Activated T-helper 17 cell treated with anti-CD3 and anti-CD28 coated beads, Interleukin-2, amount 50 U/mL, for 72 hours (primary cell): Measurements from ENCODE around the gene HTT. TPM values are rescaled to one million over a fixed set of nuclear protein-coding genes. Genes with fewer than 3 reads are reported as not detected.
"Not testable (repeated sequence)": the region's sequence is repeated elsewhere in the genome, so short reads cannot be mapped to it uniquely, and the experiment has no call there.

Experiments
- ATAC-seq: fragments of 150-1000 bp; cut with Tn5 transposase; replicated peaks from 2 replicates; pipeline ENCODE4 v1.10.0; 2021; ENCODE audit warnings: mild to moderate bottlenecking, moderate library complexity
- H3K27ac Mint-ChIP-seq: one replicate; pipeline ENCODE4 v1.8.0; 2022; ENCODE audit warnings: mixed read lengths
- H3K27me3 Mint-ChIP-seq: one replicate; pipeline ENCODE4 v1.8.0; 2022; ENCODE audit warnings: mixed read lengths
- H3K36me3 Mint-ChIP-seq: one replicate; pipeline ENCODE4 v1.8.0; 2022; ENCODE audit warnings: low read depth, mild to moderate bottlenecking, mixed read lengths
- H3K4me1 Mint-ChIP-seq: one replicate; pipeline ENCODE4 v1.8.0; 2022; ENCODE audit warnings: mixed read lengths
- H3K4me3 Mint-ChIP-seq: one replicate; pipeline ENCODE4 v1.8.0; 2022; ENCODE audit warnings: mild to moderate bottlenecking, mixed read lengths
- H3K9me3 Mint-ChIP-seq: one replicate; pipeline ENCODE4 v1.8.0; 2022; ENCODE audit warnings: mixed read lengths
- total RNA-seq, 2 donors: library from RNA; stranded (reverse); gene quantifications; one replicate each; pipeline ENCODE4 v1.2.3, GENCODE V29; 2022

Gene HTT
- total RNA-seq, 2 donors from 2014 or later: 58.2 to 63.4 TPM

DNA sequence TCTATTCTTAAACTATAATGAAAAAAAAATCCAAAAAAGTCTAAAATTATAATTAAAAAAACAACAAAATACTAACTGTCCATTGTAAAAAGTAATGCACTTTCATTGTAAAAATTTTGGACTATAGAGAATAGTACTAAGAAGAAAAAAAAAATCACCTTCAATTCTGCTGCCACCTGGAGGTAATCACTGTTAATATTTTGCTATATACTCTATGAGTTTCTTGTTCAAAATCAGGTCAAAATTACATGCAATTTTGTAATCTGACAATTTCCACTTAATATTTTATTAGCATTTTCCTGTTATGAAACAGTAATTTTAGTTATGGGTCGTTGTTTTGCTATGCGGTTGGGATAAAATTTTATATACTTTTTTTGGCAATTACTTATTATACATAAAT, 62.0 kb downstream of the HTT start:
- Mint-ChIP-seq H3K4me3 (no peak overlapping the region), H3K9me3 (no peaks in the 10 kb centered on the region), H3K36me3 (peaks cover 100% of the 10 kb centered on the region), H3K4me1 (no peaks in the 10 kb centered on the region), H3K27ac (no peak overlapping the region), H3K27me3 (no peaks in the 10 kb centered on the region)
- no peak for ATAC-seq

DNA sequence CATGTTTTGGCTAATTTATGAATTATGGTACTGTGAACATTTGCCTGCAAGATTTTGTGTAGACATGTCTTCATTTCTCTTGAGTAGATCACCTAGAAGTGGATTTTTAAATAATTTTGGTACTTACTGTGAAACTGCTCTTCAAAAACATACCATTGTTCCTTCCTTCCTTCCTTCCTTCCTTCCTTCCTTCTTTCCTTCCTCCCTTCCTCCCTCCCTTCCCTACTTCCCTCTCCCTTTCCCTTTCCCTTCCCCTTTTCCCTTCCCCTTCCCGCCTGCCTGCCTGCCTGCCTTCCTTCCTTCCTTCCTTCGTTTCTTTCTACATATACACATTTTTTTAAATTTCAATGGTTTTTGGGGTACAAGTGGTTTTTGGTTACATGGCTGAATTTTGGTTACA, 63.4 kb downstream of the HTT start:
- no peak overlapping the region for H3K4me3 Mint-ChIP-seq

DNA sequence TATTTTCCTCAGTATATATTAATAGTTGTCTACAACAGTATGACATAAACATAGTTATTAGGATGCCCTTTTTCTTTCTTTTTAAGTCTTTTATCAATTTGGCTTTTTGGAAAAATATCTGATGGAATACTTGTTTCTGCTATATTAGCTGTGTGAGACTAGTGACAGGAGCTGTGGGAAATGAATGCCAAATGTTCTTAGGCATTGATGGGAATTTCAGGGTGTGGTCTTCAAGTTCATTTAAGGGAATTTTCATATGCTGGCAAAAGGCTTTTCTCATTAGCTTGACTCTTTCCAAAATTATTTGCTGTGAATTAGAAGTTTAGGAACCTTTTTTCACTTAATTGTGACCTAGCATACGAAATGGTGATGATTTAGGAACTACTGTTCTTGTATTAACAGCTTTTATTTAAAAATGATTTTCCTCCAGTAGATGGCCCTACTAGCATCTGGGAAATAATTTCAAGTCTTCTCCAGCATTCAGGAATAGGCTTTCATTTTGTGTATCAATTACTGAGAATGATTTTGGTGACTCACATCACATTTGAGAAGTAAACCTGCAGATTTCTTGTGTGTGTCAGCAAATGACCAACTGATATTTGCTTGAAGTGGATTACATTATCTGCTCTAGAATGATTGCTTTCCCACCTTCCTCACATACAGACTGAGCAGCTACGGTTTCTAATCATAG, 70.9 kb downstream of the HTT start:
- H3K9me3 Mint-ChIP-seq: no peaks in the 10 kb centered on the region
- no peaks in the 10 kb centered on the region for H3K4me1 Mint-ChIP-seq
- no peak for ATAC-seq
- H3K27me3 Mint-ChIP-seq: no peaks in the 10 kb centered on the region
- no peak overlapping the region for H3K4me3 Mint-ChIP-seq
- H3K36me3 Mint-ChIP-seq: peaks cover 96% of the 10 kb centered on the region
- H3K27ac Mint-ChIP-seq: no peak overlapping the region

More for the DNA sequence above, 63.4 kb downstream of the HTT start:
- Mint-ChIP-seq H3K9me3 (no peaks in the 10 kb centered on the region), H3K27me3 (no peaks in the 10 kb centered on the region), H3K4me1 (no peaks in the 10 kb centered on the region), H3K27ac (no peak overlapping the region), H3K36me3 (peaks cover 100% of the 10 kb centered on the region)
- ATAC-seq: no peak

DNA sequence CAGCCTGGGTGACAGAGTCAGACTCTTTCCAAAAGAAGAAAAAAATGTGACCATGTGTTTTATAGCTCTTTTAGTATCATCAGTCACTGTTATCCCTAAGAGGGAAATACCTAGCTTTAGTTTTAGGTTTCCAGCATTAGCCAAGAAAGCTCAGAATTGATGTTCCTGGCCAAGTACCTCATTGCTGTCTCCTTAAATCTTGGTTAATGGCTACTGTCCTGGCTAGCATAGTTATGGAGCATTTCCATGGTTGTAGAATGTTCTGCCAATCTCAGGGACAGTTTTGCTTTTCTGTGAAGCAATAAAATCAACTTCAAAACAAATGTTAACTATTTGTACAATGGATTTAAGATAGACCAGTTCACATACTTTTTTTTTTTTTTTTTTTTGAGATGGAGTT, 74.4 kb downstream of the HTT start:
- Mint-ChIP-seq H3K9me3 (no peaks in the 10 kb centered on the region), H3K4me3 (no peak overlapping the region), H3K36me3 (peaks cover 100% of the 10 kb centered on the region), H3K27me3 (no peaks in the 10 kb centered on the region), H3K4me1 (no peaks in the 10 kb centered on the region), H3K27ac (no peak overlapping the region)
- no peak for ATAC-seq

DNA sequence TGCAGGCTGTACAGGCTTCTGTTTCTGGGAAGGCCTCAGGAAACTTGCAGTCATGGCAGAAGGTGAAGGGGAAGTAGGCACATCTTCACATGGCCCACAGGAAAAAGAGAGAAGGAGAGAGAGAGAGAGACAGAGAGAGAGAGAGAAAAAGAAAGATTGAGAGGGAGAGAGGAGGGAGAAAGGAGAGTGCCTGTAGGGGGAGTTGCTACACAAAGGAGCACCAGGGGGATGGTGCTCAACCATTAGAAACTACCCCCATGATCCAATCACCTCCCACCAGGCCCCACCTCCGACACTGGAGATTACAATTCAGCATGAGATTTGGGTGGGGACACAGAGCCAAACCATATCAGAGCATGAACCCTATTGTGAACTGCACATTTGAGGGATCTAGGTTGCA, 76.8 kb downstream of the HTT start:
- not testable (repeated sequence) for H3K27me3 Mint-ChIP-seq, H3K9me3 Mint-ChIP-seq, H3K27ac Mint-ChIP-seq, ATAC-seq, H3K4me1 Mint-ChIP-seq, H3K4me3 Mint-ChIP-seq
- peaks cover 93% of the 10 kb centered on the region for H3K36me3 Mint-ChIP-seq

DNA sequence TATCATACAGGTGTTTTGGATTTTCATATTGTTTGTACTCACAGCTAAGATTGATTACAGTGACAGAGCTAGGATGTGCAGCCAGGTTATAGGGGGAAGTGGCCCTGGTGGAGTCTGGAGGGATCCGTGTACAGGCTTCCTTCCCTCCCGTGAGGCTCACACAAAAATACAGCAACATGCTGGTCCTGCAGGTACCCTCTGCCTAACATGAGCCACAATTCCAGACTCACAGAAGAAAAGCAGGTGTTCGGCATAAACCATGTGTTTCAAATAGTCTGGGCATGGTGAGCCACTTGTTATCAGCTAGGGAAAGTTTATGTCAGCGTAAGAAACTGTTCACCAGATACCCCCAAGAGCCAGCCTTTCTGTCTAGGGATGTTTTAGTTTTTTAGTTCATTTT, 82.9 kb downstream of the HTT start:
- peaks cover 93% of the 10 kb centered on the region for H3K36me3 Mint-ChIP-seq
- no peaks in the 10 kb centered on the region for H3K9me3 Mint-ChIP-seq

DNA sequence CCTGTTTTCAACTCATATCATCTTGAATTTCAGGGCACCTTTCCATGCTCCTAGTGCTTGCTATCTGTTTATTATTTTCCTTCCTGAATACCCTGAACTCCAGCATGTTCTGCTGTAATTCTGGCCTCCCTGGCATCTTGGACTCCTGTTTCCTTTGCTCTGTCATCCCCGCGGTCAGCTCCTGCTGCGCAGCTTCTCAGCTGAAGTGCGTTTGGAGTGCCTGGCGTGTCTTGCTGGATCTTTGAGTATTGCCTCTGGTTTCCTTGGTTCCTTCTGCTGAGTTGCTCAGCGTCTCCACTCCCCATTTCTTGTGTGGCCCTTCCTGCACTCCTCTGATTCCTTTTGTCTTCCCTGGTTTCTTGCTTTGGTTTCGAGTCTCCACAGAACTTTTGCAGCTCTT, 84.4 kb downstream of the HTT start:
- Mint-ChIP-seq H3K4me3 (no peak overlapping the region), H3K9me3 (no peaks in the 10 kb centered on the region)
- ATAC-seq: no peak

More for the DNA sequence above, 82.9 kb downstream of the HTT start:
- peaks cover 6% of the 10 kb centered on the region for H3K4me1 Mint-ChIP-seq
- no peak overlapping the region for H3K27ac Mint-ChIP-seq
- H3K4me3 Mint-ChIP-seq: no peak overlapping the region
- no peaks in the 10 kb centered on the region for H3K27me3 Mint-ChIP-seq
- no peak for ATAC-seq

DNA sequence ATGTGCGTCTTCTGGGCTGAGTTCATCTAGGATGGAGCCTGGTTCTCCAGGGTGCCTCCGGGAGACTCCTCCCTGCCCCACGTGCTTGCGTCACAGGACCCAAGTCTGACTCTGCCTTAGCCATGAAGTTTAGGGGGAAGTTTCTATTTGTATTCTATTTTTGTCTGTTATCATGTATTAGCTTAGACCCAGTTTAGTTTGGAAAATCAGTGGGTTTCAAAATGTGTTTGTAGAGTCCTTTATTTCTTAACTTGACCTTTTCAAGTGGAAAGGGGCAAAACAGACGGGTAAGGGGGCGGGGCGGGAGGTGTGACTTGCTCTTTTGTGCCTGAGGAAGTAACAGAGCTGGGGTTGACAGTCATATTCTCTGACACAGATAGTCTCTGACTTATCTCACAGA, 86.0 kb downstream of the HTT start:
- Mint-ChIP-seq H3K27ac (no peak overlapping the region), H3K27me3 (no peaks in the 10 kb centered on the region), H3K36me3 (peaks cover 98% of the 10 kb centered on the region), H3K9me3 (no peaks in the 10 kb centered on the region), H3K4me1 (peaks cover 11% of the 10 kb centered on the region), H3K4me3 (no peak overlapping the region)
- ATAC-seq: no peak

More for the DNA sequence above, 84.4 kb downstream of the HTT start:
- peaks cover 93% of the 10 kb centered on the region for H3K36me3 Mint-ChIP-seq
- no peak overlapping the region for H3K27ac Mint-ChIP-seq
- H3K4me1 Mint-ChIP-seq: peaks cover 6% of the 10 kb centered on the region
- H3K27me3 Mint-ChIP-seq: no peaks in the 10 kb centered on the region

DNA sequence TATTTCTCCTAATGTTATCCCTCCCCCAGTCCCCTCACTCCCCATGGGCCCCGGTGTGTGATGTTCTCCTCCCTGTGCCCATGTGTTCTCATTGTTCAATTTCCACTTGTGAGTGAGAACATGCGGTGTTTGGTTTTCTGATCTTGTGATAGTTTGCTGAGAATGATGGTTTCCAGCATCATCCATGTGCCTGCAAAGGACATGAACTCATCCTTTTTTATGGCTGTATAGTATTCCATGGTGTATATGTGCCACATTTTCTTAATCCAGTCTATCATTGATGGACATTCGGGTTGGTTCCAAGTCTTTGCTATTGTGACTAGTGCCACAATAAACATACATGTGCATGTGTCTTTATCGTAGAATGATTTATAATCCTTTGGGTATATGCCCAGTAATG, 86.6 kb downstream of the HTT start:
- Mint-ChIP-seq H3K4me1 (peaks cover 11% of the 10 kb centered on the region), H3K36me3 (peaks cover 100% of the 10 kb centered on the region)
- not testable (repeated sequence) for ATAC-seq, H3K27ac Mint-ChIP-seq, H3K27me3 Mint-ChIP-seq, H3K4me3 Mint-ChIP-seq, H3K9me3 Mint-ChIP-seq

DNA sequence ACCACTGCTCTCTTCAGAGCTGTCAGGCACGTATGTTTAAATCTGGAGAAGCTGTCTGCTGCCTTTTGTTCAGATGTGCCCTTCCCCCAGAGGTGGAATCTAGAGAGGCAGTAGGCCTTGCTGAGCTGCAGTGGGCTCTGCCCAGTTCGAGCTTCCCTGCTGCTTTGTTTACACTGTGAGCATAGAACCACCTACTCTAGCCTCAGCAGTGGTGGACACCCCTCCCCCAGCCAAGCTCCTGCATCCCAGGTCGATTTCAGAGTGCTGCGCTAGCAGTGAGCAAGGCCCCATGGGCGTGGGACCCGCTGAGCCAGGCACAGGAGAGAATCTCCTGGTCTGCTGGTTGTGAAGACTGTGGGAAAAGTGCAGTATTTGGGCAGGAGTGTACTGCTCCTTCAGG, 92.0 kb downstream of the HTT start:
- H3K4me3 Mint-ChIP-seq, H3K27ac Mint-ChIP-seq, H3K9me3 Mint-ChIP-seq, H3K27me3 Mint-ChIP-seq, ATAC-seq: not testable (repeated sequence)
- Mint-ChIP-seq H3K4me1 (peaks cover 11% of the 10 kb centered on the region), H3K36me3 (peaks cover 96% of the 10 kb centered on the region)

DNA sequence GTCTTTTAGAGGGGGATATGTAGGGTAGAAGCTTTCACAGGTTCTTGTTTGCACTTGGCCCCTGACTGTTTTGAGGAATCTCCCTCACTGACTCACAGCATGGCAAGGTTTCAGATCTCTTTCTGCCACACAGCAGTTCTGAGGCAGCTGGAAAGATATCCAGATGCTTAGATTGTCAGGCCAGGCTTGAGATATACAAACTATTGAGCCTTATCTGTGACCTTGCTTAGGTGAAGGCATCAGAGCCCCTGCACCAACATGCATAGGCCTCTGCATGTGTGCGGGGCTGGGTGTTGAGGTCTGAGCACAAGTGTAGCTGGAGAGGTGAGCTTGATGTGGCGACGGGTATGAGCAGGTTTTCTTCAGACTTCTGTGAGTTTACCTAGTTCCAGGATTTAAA, 93.5 kb downstream of the HTT start:
- H3K36me3 Mint-ChIP-seq: peaks cover 96% of the 10 kb centered on the region
- peak; percentile 52 for ATAC-seq
- H3K27ac Mint-ChIP-seq: no peak overlapping the region

DNA sequence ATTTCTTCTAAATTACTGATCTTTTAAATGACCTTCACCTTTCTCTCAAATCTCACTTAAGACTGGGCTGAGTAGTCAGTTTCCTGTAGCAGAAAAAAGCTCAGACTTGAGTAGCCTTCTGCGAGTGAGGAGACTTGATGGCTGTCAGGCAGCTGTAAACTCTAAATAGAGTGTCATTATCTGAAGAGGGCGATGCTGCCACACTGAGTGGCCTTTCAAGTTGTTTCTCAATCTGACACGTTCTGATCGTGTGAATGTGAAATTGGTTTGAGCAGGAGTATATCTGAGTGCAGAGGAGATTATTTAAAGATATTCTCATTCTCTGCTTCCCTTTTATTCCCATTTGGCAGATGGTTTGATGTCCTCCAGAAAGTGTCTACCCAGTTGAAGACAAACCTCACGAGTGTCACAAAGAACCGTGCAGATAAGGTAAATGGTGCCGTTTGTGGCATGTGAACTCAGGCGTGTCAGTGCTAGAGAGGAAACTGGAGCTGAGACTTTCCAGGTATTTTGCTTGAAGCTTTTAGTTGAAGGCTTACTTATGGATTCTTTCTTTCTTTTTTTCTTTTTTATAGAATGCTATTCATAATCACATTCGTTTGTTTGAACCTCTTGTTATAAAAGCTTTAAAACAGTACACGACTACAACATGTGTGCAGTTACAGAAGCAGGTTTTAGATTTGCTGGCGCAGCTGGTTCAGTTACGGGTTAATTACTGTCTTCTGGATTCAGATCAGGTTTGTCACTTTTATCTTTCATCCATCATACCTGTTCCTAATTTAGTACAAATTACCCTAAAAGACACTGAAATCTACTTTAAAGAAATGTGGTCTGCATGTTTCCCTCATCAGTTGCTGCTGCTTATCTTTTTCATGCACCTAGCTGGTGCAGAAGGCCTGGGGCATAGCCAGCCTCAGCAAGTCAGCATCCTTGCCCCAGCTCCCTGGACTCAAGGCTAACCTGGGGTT, 100.2 kb downstream of the HTT start:
- Mint-ChIP-seq H3K4me3 (no peak overlapping the region), H3K4me1 (peaks cover 6% of the 10 kb centered on the region), H3K36me3 (peaks cover 99% of the 10 kb centered on the region), H3K27me3 (no peaks in the 10 kb centered on the region), H3K27ac (no peak overlapping the region), H3K9me3 (no peaks in the 10 kb centered on the region)
- no peak for ATAC-seq

More for the DNA sequence above, 93.5 kb downstream of the HTT start:
- Mint-ChIP-seq H3K9me3 (no peaks in the 10 kb centered on the region), H3K27me3 (no peaks in the 10 kb centered on the region), H3K4me3 (no peak overlapping the region), H3K4me1 (peaks cover 5% of the 10 kb centered on the region)

DNA sequence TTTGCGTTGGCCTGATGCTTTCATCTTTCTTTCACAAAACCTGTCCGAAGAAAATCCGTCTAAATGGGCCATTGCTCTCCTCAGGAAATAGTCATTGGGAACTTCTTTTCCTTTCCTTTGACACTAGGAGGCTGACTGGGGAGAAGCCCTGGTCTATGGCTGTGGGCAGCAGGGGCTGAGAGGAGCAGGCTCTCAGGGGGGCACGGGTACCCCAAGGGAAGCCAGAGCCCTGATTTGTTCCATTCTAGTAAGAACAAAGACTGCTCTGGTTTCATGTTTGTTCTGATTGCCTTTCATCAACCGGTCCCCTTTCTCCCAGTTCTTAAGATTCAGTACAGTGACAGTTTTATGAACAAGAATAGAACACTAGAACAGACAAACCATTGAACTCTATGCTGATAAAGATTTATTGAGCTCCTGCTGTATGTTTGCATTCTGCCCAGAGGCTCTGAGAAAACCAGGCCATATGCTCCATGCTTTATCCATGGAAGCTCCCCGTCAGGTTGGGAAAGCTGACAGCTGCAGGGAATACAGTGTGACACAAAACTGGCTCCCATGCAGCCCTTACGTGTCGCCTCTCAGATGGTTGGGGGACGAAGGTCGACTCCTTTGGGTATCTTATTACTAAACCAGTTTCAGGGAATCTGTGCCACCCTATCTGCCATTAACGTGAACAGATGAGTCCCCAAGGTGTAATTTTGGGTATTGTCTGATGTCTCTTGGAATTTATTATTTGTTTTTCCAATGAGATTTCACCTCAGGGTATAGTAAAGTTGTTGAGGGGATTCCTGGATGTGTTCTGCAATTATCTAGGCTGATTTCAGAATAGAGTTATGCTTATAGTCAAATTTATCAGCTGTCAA, 102.1 kb downstream of the HTT start:
- no peaks in the 10 kb centered on the region for H3K27me3 Mint-ChIP-seq
- H3K4me1 Mint-ChIP-seq: peaks cover 6% of the 10 kb centered on the region
- H3K27ac Mint-ChIP-seq: no peak overlapping the region
- H3K4me3 Mint-ChIP-seq: no peak overlapping the region
- ATAC-seq: no peak
- peaks cover 99% of the 10 kb centered on the region for H3K36me3 Mint-ChIP-seq
- no peaks in the 10 kb centered on the region for H3K9me3 Mint-ChIP-seq

DNA sequence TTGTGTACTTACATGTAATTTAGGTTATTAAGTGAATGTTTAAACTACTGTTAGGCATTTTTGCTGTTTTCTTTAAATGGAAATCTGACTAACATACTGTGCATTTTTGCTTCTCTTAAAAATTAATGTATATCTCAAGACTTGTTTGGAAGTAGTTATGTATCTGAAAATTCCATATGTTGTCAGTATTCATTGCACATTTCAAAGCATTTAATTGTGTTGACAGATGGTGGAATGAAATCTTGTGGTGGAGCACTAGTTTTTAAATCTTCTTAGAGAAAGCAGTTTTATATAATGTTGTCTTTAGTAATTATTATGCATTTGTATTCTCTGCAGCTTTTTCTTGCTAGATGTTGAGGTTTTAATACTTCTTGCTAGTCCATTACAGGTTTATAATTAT, 102.9 kb downstream of the HTT start:
- Mint-ChIP-seq H3K4me3 (no peak overlapping the region), H3K36me3 (peaks cover 99% of the 10 kb centered on the region), H3K9me3 (no peaks in the 10 kb centered on the region), H3K4me1 (peaks cover 6% of the 10 kb centered on the region), H3K27me3 (no peaks in the 10 kb centered on the region), H3K27ac (no peak overlapping the region)
- no peak for ATAC-seq
